ENCODE data around the gene MEP1B.

DNA sequence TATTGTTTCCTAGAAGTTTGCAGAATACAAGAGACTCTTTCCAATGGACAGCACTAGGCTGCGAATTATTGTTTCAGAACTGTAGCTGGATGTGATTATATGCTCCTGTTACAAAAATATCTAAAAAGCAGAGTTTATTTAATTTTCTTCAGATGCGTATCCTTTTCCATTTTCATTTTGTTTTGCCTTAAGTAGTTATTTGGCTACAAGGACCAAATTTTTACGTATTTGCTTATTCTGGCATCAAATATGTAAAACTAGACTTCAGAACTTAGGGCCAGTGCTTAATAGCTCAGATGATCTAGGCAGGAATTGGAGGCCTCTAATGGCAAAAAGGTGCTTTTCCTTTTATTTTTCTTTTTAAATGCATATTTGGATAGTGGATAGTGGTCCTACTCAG lies 18.7 kb downstream of the MEP1B start:
- TF ChIP-seq, protein P1, sequence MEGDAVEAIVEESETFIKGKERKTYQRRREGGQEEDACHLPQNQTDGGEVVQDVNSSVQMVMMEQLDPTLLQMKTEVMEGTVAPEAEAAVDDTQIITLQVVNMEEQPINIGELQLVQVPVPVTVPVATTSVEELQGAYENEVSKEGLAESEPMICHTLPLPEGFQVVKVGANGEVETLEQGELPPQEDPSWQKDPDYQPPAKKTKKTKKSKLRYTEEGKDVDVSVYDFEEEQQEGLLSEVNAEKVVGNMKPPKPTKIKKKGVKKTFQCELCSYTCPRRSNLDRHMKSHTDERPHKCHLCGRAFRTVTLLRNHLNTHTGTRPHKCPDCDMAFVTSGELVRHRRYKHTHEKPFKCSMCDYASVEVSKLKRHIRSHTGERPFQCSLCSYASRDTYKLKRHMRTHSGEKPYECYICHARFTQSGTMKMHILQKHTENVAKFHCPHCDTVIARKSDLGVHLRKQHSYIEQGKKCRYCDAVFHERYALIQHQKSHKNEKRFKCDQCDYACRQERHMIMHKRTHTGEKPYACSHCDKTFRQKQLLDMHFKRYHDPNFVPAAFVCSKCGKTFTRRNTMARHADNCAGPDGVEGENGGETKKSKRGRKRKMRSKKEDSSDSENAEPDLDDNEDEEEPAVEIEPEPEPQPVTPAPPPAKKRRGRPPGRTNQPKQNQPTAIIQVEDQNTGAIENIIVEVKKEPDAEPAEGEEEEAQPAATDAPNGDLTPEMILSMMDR (IDR thresholded peaks at IDR 0.05; ENCODE audit: low read length): no peak
- no peak for TF ChIP-seq EZH2 (IDR thresholded peaks at IDR 0.05; ENCODE audit: borderline replicate concordance, low read length)

All from OCI-LY1 (cell line).